ENCODE data around the gene CRY1. TPM values are rescaled to one million over a fixed set of nuclear protein-coding genes. Genes with fewer than 3 reads are reported as not detected.
"Not testable (repeated sequence)": the region's sequence is repeated elsewhere in the genome, so short reads cannot be mapped to it uniquely, and the experiment has no call there.

Gene CRY1
- total RNA-seq, 1 experiment from 2014 or later, result 19.4 TPM

- TF ChIP-seq, protein P1, sequence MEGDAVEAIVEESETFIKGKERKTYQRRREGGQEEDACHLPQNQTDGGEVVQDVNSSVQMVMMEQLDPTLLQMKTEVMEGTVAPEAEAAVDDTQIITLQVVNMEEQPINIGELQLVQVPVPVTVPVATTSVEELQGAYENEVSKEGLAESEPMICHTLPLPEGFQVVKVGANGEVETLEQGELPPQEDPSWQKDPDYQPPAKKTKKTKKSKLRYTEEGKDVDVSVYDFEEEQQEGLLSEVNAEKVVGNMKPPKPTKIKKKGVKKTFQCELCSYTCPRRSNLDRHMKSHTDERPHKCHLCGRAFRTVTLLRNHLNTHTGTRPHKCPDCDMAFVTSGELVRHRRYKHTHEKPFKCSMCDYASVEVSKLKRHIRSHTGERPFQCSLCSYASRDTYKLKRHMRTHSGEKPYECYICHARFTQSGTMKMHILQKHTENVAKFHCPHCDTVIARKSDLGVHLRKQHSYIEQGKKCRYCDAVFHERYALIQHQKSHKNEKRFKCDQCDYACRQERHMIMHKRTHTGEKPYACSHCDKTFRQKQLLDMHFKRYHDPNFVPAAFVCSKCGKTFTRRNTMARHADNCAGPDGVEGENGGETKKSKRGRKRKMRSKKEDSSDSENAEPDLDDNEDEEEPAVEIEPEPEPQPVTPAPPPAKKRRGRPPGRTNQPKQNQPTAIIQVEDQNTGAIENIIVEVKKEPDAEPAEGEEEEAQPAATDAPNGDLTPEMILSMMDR (IDR thresholded peaks at IDR 0.05; ENCODE audit: insufficient read depth in 1 of 2, low read depth in 1 of 2, low read length in 1 of 2, severe bottlenecking in 1 of 2, unreplicated experiment in 1 of 2), result no peak
- intact Hi-C loops (cut with micrococcal nuclease; ENCODE audit: unreplicated experiment), result no loop called here
- no peaks in the 10 kb centered on the region for H3K36me3 ChIP-seq (ENCODE audit: control insufficient read depth, insufficient read depth, low read length)
- no peaks in the 10 kb centered on the region for H3K4me1 Mint-ChIP-seq (ENCODE audit: low read depth, unreplicated experiment)
- H3K36me3 Mint-ChIP-seq (ENCODE audit: insufficient read depth, unreplicated experiment), result peaks cover under 1% of the 10 kb centered on the region
- POLR2A ChIA-PET, result interaction anchor here (0.9 kb wide), 1 partner anchor 30 kb away, joined by 4 read pairs; no protein-coding TSS in a partner anchor
- no peaks in the 10 kb centered on the region for H3K4me1 ChIP-seq
- no peak for DNase-seq
- H3K27me3 ChIP-seq (replicated peaks; ENCODE audit: control insufficient read depth, insufficient read depth, low read length), result no peaks in the 10 kb centered on the region
- no peak overlapping the region for H3K27ac Mint-ChIP-seq (ENCODE audit: unreplicated experiment)
- no TSS peak for BruUV-seq (replicated peaks)
- H3K9me3 Mint-ChIP-seq (ENCODE audit: unreplicated experiment), result no peaks in the 10 kb centered on the region
- CTCF ChIA-PET, result no interaction called here
- H3K27me3 Mint-ChIP-seq (ENCODE audit: insufficient read depth, unreplicated experiment), result no peaks in the 10 kb centered on the region
- H3K4me3 ChIP-seq (ENCODE audit: low read depth, low read length), result no peak overlapping the region
- no peak overlapping the region for H3K4me3 Mint-ChIP-seq (ENCODE audit: unreplicated experiment)
- H3K9me3 ChIP-seq, result no peaks in the 10 kb centered on the region
These were observed 85.9 kb downstream of the CRY1 start for GRCh38 chr12:107007411-107007810.

GRCh38 chr12:107002665-107003064 is 90.7 kb downstream of the CRY1 start:
- H3K4me1 ChIP-seq; H3K9me3 Mint-ChIP-seq (ENCODE audit: unreplicated experiment); H3K9me3 ChIP-seq; H3K27ac Mint-ChIP-seq (ENCODE audit: unreplicated experiment); H3K4me3 ChIP-seq (ENCODE audit: low read depth, low read length); POLR2A ChIA-PET; H3K27me3 Mint-ChIP-seq (ENCODE audit: insufficient read depth, unreplicated experiment); H3K4me1 Mint-ChIP-seq (ENCODE audit: low read depth, unreplicated experiment); intact Hi-C loops (cut with micrococcal nuclease; ENCODE audit: unreplicated experiment); CTCF ChIA-PET; H3K36me3 ChIP-seq (ENCODE audit: control insufficient read depth, insufficient read depth, low read length); H3K27me3 ChIP-seq (replicated peaks; ENCODE audit: control insufficient read depth, insufficient read depth, low read length); H3K36me3 Mint-ChIP-seq (ENCODE audit: insufficient read depth, unreplicated experiment); H3K4me3 Mint-ChIP-seq (ENCODE audit: unreplicated experiment); BruUV-seq (replicated peaks); DNase-seq: not testable (repeated sequence)

GRCh38 chr12:106999446-106999845 is 93.9 kb downstream of the CRY1 start:
- H3K4me3 Mint-ChIP-seq (ENCODE audit: unreplicated experiment), result no peak overlapping the region
- Histone ChIP-seq H3K9me3 (no peaks in the 10 kb centered on the region; the same call in 1 of the 2 replicates), H3K4me3 (ENCODE audit: low read depth, low read length) (no peak overlapping the region), H3K36me3 (ENCODE audit: control insufficient read depth, insufficient read depth, low read length) (no peaks in the 10 kb centered on the region), H3K27me3 (replicated peaks; ENCODE audit: control insufficient read depth, insufficient read depth, low read length) (no peaks in the 10 kb centered on the region), H3K4me1 (peaks cover 12% of the 10 kb centered on the region)
- no peaks in the 10 kb centered on the region for H3K27me3 Mint-ChIP-seq (ENCODE audit: insufficient read depth, unreplicated experiment)
- no TSS peak for BruUV-seq (replicated peaks)
- TF ChIP-seq, protein P1 (IDR thresholded peaks at IDR 0.05; ENCODE audit: insufficient read depth in 1 of 2, low read depth in 1 of 2, low read length in 1 of 2, severe bottlenecking in 1 of 2, unreplicated experiment in 1 of 2), result no peak
- no peak for DNase-seq
- H3K4me1 Mint-ChIP-seq (ENCODE audit: low read depth, unreplicated experiment), result no peaks in the 10 kb centered on the region
- no peak overlapping the region for H3K27ac Mint-ChIP-seq (ENCODE audit: unreplicated experiment)
- POLR2A ChIA-PET, result no interaction called here
- CTCF ChIA-PET, result no interaction called here
- peaks cover 6% of the 10 kb centered on the region for H3K36me3 Mint-ChIP-seq (ENCODE audit: insufficient read depth, unreplicated experiment)
- H3K9me3 Mint-ChIP-seq (ENCODE audit: unreplicated experiment), result no peaks in the 10 kb centered on the region
- intact Hi-C loops (cut with micrococcal nuclease; ENCODE audit: unreplicated experiment), result no loop called here

DNA sequence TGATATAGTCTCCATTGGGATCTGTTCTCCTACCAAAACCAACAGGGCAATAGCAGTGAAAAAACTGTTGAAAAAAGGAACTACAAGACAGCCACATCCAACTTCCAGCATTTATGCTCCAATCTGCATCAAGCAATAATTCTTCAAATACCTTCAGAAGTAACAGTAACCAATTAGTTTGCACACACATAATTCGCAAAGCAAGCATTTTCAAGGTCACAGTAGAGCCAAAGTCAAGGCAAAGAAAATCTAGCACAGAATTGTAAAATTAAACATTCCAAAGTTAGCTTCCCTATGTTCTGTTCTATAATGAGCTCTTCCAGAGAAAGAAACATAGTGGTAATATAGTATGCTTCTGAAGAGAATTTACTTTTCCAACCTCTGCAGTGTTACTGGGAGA is 95.4 kb downstream of the CRY1 start:
- Mint-ChIP-seq H3K4me3 (ENCODE audit: unreplicated experiment) (no peak overlapping the region), H3K4me1 (ENCODE audit: low read depth, unreplicated experiment) (no peaks in the 10 kb centered on the region), H3K36me3 (ENCODE audit: insufficient read depth, unreplicated experiment) (peaks cover 6% of the 10 kb centered on the region), H3K9me3 (ENCODE audit: unreplicated experiment) (no peaks in the 10 kb centered on the region), H3K27me3 (ENCODE audit: insufficient read depth, unreplicated experiment) (no peaks in the 10 kb centered on the region), H3K27ac (ENCODE audit: unreplicated experiment) (no peak overlapping the region)
- CTCF ChIA-PET, result no interaction called here
- Histone ChIP-seq H3K4me1 (peaks cover 12% of the 10 kb centered on the region), H3K4me3 (ENCODE audit: low read depth, low read length) (no peak overlapping the region), H3K27me3 (replicated peaks; ENCODE audit: control insufficient read depth, insufficient read depth, low read length) (no peaks in the 10 kb centered on the region), H3K36me3 (ENCODE audit: control insufficient read depth, insufficient read depth, low read length) (no peaks in the 10 kb centered on the region), H3K9me3 (no peaks in the 10 kb centered on the region; the same call in 1 of the 2 replicates)
- POLR2A ChIA-PET, result no interaction called here
- intact Hi-C loops (cut with micrococcal nuclease; ENCODE audit: unreplicated experiment), result no loop called here
- no TSS peak for BruUV-seq (replicated peaks)
- DNase-seq, result no peak
- TF ChIP-seq, protein P1 (IDR thresholded peaks at IDR 0.05; ENCODE audit: insufficient read depth in 1 of 2, low read depth in 1 of 2, low read length in 1 of 2, severe bottlenecking in 1 of 2, unreplicated experiment in 1 of 2), result no peak

DNA sequence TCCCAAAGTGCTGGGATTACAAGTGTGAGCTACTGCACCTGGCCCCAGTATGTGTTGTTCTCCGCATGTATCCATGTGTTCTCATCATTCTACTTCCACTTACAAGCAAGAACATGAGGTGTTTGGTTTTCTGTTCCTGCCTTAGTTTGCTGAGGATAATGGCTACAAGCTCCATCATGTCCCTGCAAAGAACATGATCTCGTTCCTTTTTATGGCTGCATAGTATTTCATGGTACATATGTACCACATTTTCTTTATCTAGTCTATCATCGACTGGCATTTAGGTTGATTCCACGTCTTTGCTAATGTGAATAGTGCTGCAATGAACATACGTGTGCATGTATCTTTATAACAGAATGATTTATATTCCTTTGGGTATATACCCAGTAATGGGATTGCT is 97.2 kb downstream of the CRY1 start:
- H3K9me3 ChIP-seq; H3K36me3 Mint-ChIP-seq (ENCODE audit: insufficient read depth, unreplicated experiment); H3K4me3 Mint-ChIP-seq (ENCODE audit: unreplicated experiment); H3K4me1 Mint-ChIP-seq (ENCODE audit: low read depth, unreplicated experiment); CTCF ChIA-PET; H3K27me3 ChIP-seq (replicated peaks; ENCODE audit: control insufficient read depth, insufficient read depth, low read length); H3K4me3 ChIP-seq (ENCODE audit: low read depth, low read length); intact Hi-C loops (cut with micrococcal nuclease; ENCODE audit: unreplicated experiment); BruUV-seq (replicated peaks); POLR2A ChIA-PET; H3K27me3 Mint-ChIP-seq (ENCODE audit: insufficient read depth, unreplicated experiment); DNase-seq; H3K36me3 ChIP-seq (ENCODE audit: control insufficient read depth, insufficient read depth, low read length); H3K27ac Mint-ChIP-seq (ENCODE audit: unreplicated experiment); H3K9me3 Mint-ChIP-seq (ENCODE audit: unreplicated experiment): not testable (repeated sequence)
- peaks cover 12% of the 10 kb centered on the region for H3K4me1 ChIP-seq
